NCI-H524 treated with DMSO at 0.1 percent for 48 hours (cell line): ENCODE data around the gene ZNF793.

Experiments
- DNase-seq: peaks from one replicate; lab custom pipeline; 2025; lab: John Stamatoyannopoulos, UW

The ZNF793 gene

GRCh38 chr19:37565370-37565669, 58.6 kb downstream of the ZNF793 start:
- no peak for DNase-seq

- DNase-seq = no peak
These were observed 65.5 kb downstream of the ZNF793 start for GRCh38 chr19:37572203-37572602.

- no peak for DNase-seq
These were observed 76.6 kb downstream of the ZNF793 start for GRCh38 chr19:37583340-37583739.
